T-helper 2 cell treated with Interferon-gamma antibody and Interleukin-4, amounts not matched to agents 5 μg/mL and 100 μg/mL, for 36 hours (primary cell): ENCODE data around the gene RPH3AL.
"Not testable (repeated sequence)": the region's sequence is repeated elsewhere in the genome, so short reads cannot be mapped to it uniquely, and the experiment has no call there.

Experiments used
- DNase-seq: peaks from one replicate; pipeline ENCODE4 v3.0.0; 2021; ENCODE audit warnings: low spot score
- H3K27ac Mint-ChIP-seq: one replicate; pipeline ENCODE4 v1.8.0; 2021; ENCODE audit warnings: mild to moderate bottlenecking, mixed read lengths
- H3K27me3 Mint-ChIP-seq: one replicate; pipeline ENCODE4 v1.8.0; 2021; ENCODE audit warnings: low read depth, mixed read lengths
- H3K36me3 Mint-ChIP-seq: one replicate; pipeline ENCODE4 v1.8.0; 2021; ENCODE audit warnings: low read depth, mixed read lengths
- H3K4me1 Mint-ChIP-seq: one replicate; pipeline ENCODE4 v1.8.0; 2021; ENCODE audit warnings: low read depth, mixed read lengths
- H3K4me3 Mint-ChIP-seq: one replicate; pipeline ENCODE4 v1.8.0; 2022; ENCODE audit warnings: mild to moderate bottlenecking, moderate library complexity, mixed read lengths
- H3K9me3 Mint-ChIP-seq: one replicate; pipeline ENCODE4 v1.8.0; 2021; ENCODE audit warnings: mixed read lengths

RPH3AL gene

DNA sequence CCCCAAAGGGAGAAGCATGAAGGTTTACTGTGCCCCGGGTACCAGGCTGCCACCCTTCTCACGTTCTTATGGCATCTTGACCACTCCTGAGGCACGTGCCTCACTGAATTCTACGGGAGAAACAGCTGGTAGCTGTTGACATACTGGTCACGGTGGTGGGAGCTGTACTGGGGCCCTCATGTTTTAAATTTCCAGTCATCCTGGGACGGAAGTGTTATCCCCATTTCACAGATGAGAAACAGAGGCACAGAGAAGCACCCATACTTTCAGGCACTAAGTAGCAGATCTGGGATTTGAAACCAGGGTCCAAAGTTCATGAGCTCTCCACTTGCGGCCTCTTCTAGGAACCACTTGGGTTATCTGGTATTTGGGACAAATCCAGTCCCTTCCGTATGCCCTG, 144.8 kb downstream of the RPH3AL start:
- DNase-seq = no peak
- Mint-ChIP-seq H3K9me3 (no peaks in the 10 kb centered on the region), H3K27ac (no peak overlapping the region), H3K4me1 (no peaks in the 10 kb centered on the region), H3K27me3 (peaks cover 15% of the 10 kb centered on the region), H3K4me3 (no peak overlapping the region), H3K36me3 (no peaks in the 10 kb centered on the region)

DNA sequence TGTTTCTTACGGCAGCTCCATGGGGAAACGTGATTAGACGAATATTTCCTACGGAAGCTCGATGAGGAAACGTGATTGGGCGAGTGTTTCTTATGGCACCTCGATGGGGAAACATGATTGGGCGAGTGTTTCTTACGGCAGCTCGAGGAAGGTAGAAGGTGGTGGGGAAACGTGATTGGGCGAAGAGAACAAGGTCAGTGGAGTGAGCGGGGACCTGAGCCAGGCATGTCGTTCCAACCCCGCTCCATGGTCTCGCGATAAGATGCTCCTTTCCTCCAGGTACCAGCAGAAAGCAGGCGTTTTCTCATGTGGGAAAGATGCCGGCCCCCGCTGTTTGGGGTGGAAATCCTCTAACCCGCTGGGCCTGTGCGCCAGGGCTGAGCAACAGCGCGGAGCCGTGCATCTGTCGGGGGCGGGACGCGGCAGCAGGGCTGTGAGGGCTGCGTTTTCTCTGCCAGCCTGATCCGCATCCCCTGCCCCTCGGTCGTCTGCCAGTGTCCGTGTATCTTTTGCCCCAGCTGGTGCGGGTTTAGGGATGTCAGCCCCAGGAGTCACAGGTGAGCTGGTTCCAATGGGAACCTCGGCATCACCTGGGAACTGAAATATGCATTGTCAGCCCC, 145.6 kb downstream of the RPH3AL start:
- Mint-ChIP-seq H3K4me3 (no peak overlapping the region), H3K27ac (no peak overlapping the region), H3K36me3 (no peaks in the 10 kb centered on the region), H3K4me1 (no peaks in the 10 kb centered on the region), H3K27me3 (peaks cover 15% of the 10 kb centered on the region), H3K9me3 (no peaks in the 10 kb centered on the region)
- DNase-seq = no peak

DNA sequence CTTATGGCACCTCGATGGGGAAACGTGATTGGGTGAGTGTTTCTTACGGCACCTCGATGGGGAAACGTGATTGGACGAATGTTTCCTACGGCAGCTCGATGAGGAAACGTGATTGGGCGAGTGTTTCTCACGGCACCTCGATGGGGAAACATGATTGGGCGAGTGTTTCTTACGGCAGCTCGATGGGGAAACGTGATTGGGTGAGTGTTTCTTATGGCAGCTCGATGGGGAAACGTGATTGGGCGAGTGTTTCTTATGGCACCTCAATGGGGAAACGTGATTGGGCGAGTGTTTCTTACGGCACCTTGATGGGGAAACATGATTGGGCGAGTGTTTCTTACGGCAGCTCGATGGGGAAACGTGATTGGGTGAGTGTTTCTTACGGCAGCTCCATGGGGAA, 146.1 kb downstream of the RPH3AL start:
- peaks cover 15% of the 10 kb centered on the region for H3K27me3 Mint-ChIP-seq
- not testable (repeated sequence) for H3K27ac Mint-ChIP-seq, H3K4me3 Mint-ChIP-seq, DNase-seq, H3K36me3 Mint-ChIP-seq, H3K4me1 Mint-ChIP-seq, H3K9me3 Mint-ChIP-seq

GRCh38 chr17:205817-206216, 146.8 kb downstream of the RPH3AL start:
- H3K4me3 Mint-ChIP-seq = no peak overlapping the region
- H3K36me3 Mint-ChIP-seq = no peaks in the 10 kb centered on the region
- no peaks in the 10 kb centered on the region for H3K9me3 Mint-ChIP-seq
- no peaks in the 10 kb centered on the region for H3K4me1 Mint-ChIP-seq
- DNase-seq = no peak
- H3K27ac Mint-ChIP-seq = no peak overlapping the region
- H3K27me3 Mint-ChIP-seq = peaks cover 15% of the 10 kb centered on the region

GRCh38 chr17:205148-205669, 147.4 kb downstream of the RPH3AL start:
- no peak for DNase-seq
- Mint-ChIP-seq H3K27me3 (peaks cover 12% of the 10 kb centered on the region), H3K27ac (no peak overlapping the region), H3K4me3 (no peak overlapping the region), H3K36me3 (no peaks in the 10 kb centered on the region), H3K4me1 (no peaks in the 10 kb centered on the region), H3K9me3 (no peaks in the 10 kb centered on the region)

DNA sequence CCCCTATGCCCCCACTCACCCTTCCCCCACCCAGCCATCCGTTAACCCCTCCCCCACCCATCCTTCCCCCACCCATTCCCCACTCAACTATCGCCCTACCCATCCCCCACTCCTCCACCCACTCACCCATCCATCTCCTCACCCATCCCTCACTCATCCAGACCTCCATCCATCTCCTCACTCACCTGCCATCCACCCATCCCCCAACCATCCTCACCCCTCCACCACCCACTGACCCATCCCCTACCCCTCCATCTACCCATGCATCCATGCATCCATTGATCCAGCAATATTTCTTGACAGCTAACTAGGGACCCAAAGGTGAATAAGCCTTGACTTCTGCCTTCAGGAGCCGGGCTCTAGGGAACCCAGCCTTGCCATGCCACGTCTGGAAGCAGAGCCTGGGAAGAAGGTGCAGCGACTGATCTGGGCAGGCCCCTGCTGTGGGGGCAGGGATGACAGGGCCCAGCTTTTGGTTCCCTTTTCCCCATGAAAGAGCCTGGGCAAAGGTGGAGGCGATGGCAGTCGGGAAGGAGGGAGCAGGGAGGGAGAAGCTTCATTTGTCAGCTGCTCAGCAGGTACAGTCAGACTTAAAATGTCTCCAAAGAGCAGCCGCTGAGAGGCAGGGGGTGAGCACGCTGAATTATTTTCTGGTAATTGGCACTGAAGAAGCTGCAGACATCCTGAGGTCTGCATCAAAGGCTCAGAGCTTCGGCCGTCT, 148.0 kb downstream of the RPH3AL start:
- Mint-ChIP-seq H3K4me1 (no peaks in the 10 kb centered on the region), H3K27ac (no peak overlapping the region), H3K9me3 (no peaks in the 10 kb centered on the region), H3K36me3 (no peaks in the 10 kb centered on the region), H3K4me3 (no peak overlapping the region), H3K27me3 (peaks cover 12% of the 10 kb centered on the region)
- no peak for DNase-seq

DNA sequence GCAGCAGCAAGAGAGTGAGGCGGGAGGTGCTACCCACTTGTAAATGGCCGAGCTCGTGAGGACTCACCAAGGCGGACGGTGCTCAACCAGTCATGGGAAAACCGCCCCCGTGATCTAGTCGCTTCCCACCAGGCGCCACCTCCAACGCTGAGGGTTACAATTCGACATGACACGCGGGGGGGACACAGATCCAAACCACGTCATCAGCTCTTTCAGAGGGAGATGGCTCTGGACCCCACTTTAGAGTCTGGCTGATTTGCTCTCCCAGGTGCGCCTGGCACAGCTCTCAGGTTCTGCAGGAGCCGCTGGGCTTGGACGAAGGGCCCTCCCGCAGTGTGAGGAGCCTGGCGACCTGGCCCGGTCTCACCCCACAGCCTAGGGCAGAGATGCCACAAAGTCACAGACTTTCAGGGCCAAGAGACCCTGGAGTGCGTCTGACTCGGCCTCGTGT, 150.1 kb downstream of the RPH3AL start:
- Mint-ChIP-seq H3K4me3 (no peak overlapping the region), H3K27ac (no peak overlapping the region), H3K9me3 (no peaks in the 10 kb centered on the region), H3K36me3 (no peaks in the 10 kb centered on the region), H3K27me3 (peaks cover 3% of the 10 kb centered on the region), H3K4me1 (no peaks in the 10 kb centered on the region)
- DNase-seq = no peak

- DNase-seq, H3K27ac Mint-ChIP-seq, H3K27me3 Mint-ChIP-seq, H3K4me1 Mint-ChIP-seq, H3K4me3 Mint-ChIP-seq, H3K36me3 Mint-ChIP-seq, H3K9me3 Mint-ChIP-seq: not testable (repeated sequence)
Measured at GRCh38 chr17:201736-202135, 150.9 kb downstream of the RPH3AL start.

DNA sequence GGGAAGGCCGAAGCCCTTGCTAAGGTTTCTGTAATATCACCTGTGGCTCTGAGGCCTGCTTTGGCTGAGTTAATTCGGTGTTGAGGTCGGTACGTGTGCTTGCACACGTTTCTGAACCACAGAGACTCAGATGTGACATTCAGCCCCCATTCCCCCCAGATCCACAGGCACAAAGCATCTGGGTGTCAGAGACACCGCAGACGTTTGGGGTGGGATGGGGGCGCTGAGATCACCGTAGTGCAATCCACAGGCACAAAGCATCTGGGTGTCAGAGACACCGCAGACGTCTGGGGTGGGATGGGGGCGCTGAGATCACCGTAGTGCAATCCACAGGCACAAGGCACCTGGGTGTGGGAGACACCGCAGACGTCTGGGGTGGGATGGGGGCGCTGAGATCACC, 151.3 kb downstream of the RPH3AL start:
- not testable (repeated sequence) for H3K27ac Mint-ChIP-seq, H3K4me1 Mint-ChIP-seq, H3K36me3 Mint-ChIP-seq, H3K4me3 Mint-ChIP-seq, H3K9me3 Mint-ChIP-seq, H3K27me3 Mint-ChIP-seq, DNase-seq

GRCh38 chr17:200586-200985, 152.0 kb downstream of the RPH3AL start:
- no peaks in the 10 kb centered on the region for H3K36me3 Mint-ChIP-seq

GRCh38 chr17:199806-200545, 152.6 kb downstream of the RPH3AL start:
- Mint-ChIP-seq H3K4me1 (no peaks in the 10 kb centered on the region), H3K4me3 (no peak overlapping the region), H3K36me3 (no peaks in the 10 kb centered on the region), H3K9me3 (no peaks in the 10 kb centered on the region), H3K27me3 (no peaks in the 10 kb centered on the region), H3K27ac (no peak overlapping the region)
- no peak for DNase-seq

More at GRCh38 chr17:200586-200985, 152.0 kb downstream of the RPH3AL start:
- Mint-ChIP-seq H3K27me3 (no peaks in the 10 kb centered on the region), H3K4me1 (no peaks in the 10 kb centered on the region), H3K27ac (no peak overlapping the region), H3K4me3 (no peak overlapping the region), H3K9me3 (no peaks in the 10 kb centered on the region)
- DNase-seq = no peak

DNA sequence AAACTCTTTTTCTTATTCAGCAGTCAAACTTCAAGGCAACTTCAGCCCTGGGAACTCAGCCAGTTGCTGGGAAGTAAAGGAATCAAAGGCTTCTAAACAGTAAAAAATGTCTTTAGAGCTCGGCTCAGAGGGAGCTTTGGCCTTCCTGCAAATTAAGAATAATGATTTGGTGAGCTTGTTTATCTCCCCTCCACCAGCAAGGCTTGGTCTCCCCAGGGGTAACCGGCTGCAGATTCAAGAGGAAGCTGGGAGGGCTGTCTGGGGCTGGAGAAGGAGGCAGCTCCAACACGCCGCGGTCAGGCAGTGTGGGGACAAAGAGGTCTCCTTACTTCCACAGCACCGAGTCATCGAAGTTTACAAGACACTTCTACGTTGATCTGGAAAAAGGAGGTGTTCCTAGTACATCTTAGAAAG, 153.4 kb downstream of the RPH3AL start:
- Mint-ChIP-seq H3K4me3 (no peak overlapping the region), H3K36me3 (no peaks in the 10 kb centered on the region), H3K4me1 (no peaks in the 10 kb centered on the region), H3K27me3 (no peaks in the 10 kb centered on the region), H3K9me3 (no peaks in the 10 kb centered on the region), H3K27ac (no peak overlapping the region)
- DNase-seq = no peak

DNA sequence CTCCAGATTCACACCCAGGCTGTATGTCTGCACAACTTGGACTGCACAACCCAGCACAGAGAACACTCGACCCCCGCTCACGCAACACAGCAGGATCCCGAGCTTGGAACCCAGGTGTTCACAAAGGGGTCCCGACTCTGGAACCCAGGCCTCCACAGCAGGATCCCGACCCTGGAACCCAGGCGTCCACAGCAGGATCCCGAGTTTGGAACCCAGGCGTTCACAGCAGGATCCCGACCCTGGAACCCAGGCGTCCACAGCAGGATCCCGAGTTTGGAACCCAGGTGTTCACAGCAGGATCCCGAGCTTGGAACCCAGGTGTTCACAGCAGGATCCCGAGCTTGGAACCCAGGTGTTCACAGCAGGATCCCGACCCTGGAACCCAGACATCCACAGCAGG, 154.4 kb downstream of the RPH3AL start:
- H3K4me1 Mint-ChIP-seq, H3K27me3 Mint-ChIP-seq, DNase-seq: not testable (repeated sequence)

DNA sequence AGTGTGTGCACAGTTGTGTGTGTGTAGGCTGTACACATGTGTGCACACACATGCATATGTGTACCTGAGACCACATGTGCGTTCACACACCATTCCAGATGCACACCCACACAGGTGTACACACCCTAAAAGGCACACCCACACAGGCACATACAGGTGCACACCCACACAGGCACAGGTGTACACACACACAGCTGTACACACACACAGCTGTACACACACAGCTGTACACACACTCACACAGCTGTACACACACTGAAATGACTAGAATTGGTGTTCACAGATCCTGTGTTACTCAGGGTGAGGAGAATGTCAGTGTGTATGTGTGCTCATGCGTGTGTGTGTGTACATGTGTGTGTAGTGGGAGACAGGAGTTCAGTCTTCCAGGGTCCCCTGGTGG, 155.3 kb downstream of the RPH3AL start:
- Mint-ChIP-seq H3K27me3 (no peaks in the 10 kb centered on the region), H3K9me3 (no peaks in the 10 kb centered on the region), H3K36me3 (no peaks in the 10 kb centered on the region)

More for the DNA sequence above, 154.4 kb downstream of the RPH3AL start:
- H3K36me3 Mint-ChIP-seq, H3K4me3 Mint-ChIP-seq, H3K9me3 Mint-ChIP-seq, H3K27ac Mint-ChIP-seq: not testable (repeated sequence)

More for the DNA sequence above, 155.3 kb downstream of the RPH3AL start:
- no peak for DNase-seq
- H3K4me3 Mint-ChIP-seq = no peak overlapping the region
- no peak overlapping the region for H3K27ac Mint-ChIP-seq
- H3K4me1 Mint-ChIP-seq = no peaks in the 10 kb centered on the region
